D721Med (cell line): ENCODE data around the gene CD86.

ENCODE experiments used
- DNase-seq: peaks from one replicate; pipeline ENCODE4 v3.0.0; 2011; ENCODE audit warnings: low spot score; ENCODE audit not compliant: insufficient read length
- FAIRE-seq: peaks from 2 replicates; lab custom pipeline; 2011; peaks lifted over from hg19 to GRCh38; lab: Jason Lieb, UNC
- TF ChIP-seq, protein P1 (sequence below): IDR thresholded peaks from 2 replicates; pipeline ENCODE4 v1.5.1; 2012; ENCODE audit warnings: mild to moderate bottlenecking, control low read depth; ENCODE audit not compliant: insufficient read depth; ENCODE audit errors: missing control alignments

Gene CD86

DNA sequence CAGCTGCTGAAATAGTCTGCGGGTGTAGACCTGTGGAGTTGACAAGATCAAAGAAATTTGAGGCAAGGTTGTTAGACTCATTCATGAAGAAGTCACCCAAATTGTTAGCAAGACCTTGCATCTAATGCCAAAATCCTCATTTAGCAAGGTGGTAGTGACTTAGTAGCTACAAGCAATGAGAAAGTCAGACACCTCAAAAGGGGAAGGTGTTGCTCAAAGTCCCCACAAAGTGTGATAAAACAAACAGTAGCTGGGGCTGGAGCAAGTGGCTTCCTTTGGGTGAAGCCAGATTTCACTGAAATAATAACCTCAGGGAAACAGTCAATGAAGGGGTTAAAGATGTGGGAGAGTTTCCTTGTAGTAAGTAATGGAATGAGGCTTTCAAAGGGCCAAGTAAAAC, 44.9 kb downstream of the CD86 start:
- no peak for DNase-seq
- TF ChIP-seq, protein P1, sequence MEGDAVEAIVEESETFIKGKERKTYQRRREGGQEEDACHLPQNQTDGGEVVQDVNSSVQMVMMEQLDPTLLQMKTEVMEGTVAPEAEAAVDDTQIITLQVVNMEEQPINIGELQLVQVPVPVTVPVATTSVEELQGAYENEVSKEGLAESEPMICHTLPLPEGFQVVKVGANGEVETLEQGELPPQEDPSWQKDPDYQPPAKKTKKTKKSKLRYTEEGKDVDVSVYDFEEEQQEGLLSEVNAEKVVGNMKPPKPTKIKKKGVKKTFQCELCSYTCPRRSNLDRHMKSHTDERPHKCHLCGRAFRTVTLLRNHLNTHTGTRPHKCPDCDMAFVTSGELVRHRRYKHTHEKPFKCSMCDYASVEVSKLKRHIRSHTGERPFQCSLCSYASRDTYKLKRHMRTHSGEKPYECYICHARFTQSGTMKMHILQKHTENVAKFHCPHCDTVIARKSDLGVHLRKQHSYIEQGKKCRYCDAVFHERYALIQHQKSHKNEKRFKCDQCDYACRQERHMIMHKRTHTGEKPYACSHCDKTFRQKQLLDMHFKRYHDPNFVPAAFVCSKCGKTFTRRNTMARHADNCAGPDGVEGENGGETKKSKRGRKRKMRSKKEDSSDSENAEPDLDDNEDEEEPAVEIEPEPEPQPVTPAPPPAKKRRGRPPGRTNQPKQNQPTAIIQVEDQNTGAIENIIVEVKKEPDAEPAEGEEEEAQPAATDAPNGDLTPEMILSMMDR = no peak
- FAIRE-seq = no peak

DNA sequence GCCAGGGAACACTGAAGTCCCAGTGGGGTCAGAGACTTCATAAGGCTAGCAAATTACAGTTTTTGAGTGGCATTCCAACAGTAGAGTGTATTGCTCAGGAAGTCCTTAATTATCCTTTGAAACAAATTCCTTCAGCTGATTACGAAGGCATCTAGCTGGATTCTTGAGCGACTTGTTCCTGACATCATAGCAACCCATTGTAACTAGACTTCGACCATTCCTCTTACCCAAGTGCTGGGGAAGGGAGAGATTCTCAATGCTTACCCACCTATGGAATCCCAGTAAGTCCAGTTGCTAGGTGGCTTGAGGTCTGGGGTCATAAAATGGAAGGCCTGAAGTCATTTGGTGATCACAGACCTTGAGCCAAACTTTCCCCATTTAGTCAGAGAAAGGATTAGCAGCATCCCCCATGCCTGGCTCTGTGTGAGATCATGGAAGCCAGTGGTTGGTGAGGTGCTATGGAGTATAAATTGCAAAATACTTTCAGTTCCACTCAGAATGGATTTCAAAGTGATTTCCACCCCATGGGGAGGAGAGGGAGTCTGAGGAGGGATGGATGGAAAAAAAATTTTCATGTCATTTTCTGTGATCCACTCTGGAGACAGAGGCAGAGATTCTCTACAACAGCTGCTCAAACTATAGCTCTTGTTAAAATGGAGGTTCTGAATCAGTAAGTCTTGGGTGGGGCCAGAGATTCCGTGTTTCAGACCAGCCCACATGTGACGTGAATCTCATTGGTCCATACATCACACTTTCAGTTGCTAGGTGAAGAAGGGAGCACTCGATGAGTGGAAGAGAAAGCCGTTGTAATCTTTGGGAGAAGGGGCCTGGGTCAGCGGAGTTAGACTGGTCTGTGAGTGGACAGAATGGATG, 45.7 kb downstream of the CD86 start:
- TF ChIP-seq, protein P1 = no peak
- FAIRE-seq (no peak), DNase-seq (no peak)

DNA sequence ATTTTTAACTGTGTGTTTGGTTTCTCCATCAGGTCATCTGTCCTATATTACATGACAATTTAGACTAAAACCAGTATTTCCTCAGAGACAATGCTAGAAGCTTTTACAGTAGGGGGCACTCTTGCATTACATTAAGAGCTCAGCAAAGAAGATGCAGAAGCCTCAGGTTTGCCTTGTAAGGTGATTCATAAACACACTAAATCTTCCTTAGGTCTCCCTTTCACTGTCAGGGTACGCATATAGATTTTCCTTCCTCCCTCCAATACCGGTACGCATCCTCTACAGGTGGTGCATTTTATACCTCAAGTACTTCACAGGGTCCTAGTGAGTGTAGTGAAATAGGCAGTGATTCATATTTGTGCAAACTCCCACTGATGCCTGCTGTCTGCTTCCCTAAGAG, 46.5 kb downstream of the CD86 start:
- FAIRE-seq (no peak), DNase-seq (no peak)
- TF ChIP-seq, protein P1 = peak; percentile 76

DNA sequence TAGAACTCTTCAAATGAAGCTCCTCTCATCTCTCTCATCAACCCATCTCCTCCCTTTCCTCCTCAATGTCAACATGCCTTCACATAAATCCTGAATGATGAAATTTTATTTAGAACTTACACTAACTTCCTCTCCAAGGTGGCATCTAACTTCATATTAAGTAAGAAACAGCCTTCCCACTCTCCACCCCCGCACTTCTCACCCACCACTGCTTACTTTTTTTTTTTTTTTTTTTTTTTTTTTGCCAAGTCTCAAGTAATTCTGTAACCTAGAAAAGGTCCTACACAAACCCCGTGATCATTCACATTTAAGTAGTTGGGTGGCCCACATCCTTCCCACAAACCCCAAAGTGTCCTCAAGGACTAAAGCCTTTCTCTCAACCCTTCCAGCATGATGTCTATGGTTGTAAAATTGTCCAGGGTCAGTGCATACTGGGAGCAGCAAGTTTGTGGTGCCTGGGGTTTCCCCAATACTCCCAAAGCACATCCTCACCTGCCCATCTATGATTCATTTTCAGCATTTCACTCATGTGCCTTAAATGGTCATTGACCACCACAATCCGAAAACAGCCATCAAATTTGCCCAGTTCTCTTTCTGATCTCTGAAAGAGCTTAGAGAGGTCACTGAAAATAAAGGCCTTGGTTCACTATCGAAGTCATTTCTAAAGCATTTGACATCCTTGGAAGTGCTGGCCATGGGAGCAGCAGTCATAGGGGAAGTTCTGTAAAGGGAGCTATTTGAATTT, 47.2 kb downstream of the CD86 start:
- TF ChIP-seq, protein P1 = no peak
- FAIRE-seq (no peak), DNase-seq (no peak)

DNA sequence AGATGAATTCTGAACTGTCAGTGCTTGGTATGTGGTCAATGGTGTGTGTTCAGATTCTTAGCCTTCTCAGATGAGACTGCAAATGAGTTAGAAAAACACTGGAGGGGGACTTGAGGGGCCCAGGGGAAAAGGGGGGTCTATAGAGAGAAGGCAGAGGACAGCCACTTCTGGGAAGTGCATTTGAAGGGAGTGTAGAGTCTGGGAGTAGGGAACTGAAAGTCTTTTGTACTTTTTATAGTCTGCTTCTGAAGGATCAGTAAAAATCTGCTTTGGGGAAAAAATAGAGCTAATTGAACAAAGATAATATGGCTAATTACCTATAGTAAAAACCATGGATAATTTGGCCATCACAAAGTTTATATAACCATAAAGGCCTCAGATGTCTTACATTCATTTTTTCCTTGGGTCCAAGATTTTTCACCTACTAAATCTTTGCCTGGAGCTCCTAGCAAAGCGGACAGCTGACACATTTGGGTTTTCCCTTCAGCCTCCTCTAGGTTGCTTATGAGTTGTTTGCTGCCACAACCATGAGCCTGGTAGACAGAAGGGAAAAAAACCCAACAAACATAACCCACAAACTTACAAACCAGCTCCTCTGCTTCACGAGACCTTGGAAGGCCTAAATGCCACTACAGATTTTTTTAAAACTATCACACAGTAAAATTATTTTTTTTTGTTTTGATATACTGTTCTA, 48.8 kb downstream of the CD86 start:
- DNase-seq (no peak), FAIRE-seq (no peak)
- TF ChIP-seq, protein P1 = no peak

DNA sequence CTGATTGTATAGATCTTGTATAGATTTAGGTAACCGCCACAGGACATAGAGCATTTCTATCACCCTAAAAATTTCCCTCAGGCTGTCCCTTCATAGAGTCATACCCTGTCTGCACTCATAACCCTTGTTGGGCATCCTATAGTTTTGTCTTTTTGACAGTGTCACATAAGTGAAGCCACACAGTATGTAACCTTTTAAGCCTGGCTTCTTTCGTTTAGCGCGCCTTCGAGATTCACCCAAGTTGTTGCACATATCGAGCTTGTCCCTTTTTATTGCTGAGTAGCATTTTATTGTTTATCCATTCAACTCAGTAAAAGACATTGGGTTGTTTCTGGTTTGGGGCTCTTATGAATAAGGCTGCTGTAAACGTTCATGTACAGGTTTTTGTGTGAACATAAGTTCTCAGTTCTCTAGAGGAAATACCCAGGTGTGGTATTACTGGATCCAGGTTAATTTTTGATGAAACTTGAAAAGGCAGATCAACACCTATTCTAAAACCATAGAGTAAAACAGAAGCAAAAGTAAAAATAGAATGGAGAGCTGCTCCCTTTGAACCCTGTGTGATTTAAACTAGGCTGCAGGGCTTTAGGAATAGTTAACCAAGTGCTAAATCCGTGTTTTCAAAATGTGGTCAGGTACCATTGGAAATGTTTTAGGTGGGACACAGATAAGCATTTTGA, 49.5 kb downstream of the CD86 start:
- no peak for FAIRE-seq

More for the DNA sequence above, 49.5 kb downstream of the CD86 start:
- no peak for DNase-seq
- TF ChIP-seq, protein P1 = no peak
